Measurements from ENCODE around the gene RNU6-8.

RNU6-8 gene

GRCh38 chr14:32166029-32166428 lies 37.0 kb downstream of the RNU6-8 start:
- peak; percentile 70 for ATAC-seq (ENCODE audit: low read depth)
- no peak overlapping the region for H3K4me3 Mint-ChIP-seq
- no peak overlapping the region for H3K27ac Mint-ChIP-seq

More at GRCh38 chr14:32166029-32166428, 37.0 kb downstream of the RNU6-8 start:
- no peak for DNase-seq (ENCODE audit: low spot score in 2 of 2)
- H3K36me3 Mint-ChIP-seq, result no peaks in the 10 kb centered on the region
- peaks cover 10% of the 10 kb centered on the region for H3K4me1 Mint-ChIP-seq
- peaks cover 3% of the 10 kb centered on the region for H3K9me3 Mint-ChIP-seq
- H3K27me3 Mint-ChIP-seq, result no peaks in the 10 kb centered on the region
